ENCODE measurements around the gene CPTP.
A peak's percentile ranks its signal among the peaks of the same experiment; 100 is the strongest.

Gene CPTP

DNA sequence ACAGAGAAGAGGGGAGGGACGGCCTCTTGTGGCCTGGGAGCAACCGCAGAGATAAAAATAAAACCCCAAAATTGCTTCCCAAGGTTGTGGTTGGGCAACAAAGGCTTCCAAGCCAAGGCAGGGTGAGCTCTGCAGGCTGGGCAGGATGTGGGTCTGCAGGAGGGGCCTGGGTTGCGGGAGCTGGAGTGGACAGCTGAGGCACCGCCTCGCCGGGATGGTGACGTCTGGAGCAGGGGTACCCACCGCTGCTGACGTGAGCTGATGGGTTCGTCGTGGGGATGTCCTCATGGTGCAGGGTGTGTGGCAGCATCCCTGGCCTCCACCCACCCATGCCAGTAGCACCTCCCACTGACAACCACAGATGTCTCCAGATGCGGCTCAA lies 46.8 kb downstream of the CPTP start:
- Histone ChIP-seq H3K36me3 (ENCODE audit: low read depth) (peaks cover 8% of the 10 kb centered on the region), H3K27me3 (ENCODE audit: insufficient read depth, poor library complexity, severe bottlenecking) (no peaks in the 10 kb centered on the region), H3K4me1 (ENCODE audit: insufficient read depth, poor library complexity, severe bottlenecking) (peaks cover 4% of the 10 kb centered on the region), H3K9me3 (ENCODE audit: severe bottlenecking) (no peaks in the 10 kb centered on the region), H3K27ac (ENCODE audit: poor library complexity, severe bottlenecking) (no peak overlapping the region), H3K4me3 (ENCODE audit: severe bottlenecking) (no peak overlapping the region)
- no peak for ATAC-seq (ENCODE audit: low read depth)
- DNase-seq (ENCODE audit: low spot score): no peak
- TF ChIP-seq, protein P1, sequence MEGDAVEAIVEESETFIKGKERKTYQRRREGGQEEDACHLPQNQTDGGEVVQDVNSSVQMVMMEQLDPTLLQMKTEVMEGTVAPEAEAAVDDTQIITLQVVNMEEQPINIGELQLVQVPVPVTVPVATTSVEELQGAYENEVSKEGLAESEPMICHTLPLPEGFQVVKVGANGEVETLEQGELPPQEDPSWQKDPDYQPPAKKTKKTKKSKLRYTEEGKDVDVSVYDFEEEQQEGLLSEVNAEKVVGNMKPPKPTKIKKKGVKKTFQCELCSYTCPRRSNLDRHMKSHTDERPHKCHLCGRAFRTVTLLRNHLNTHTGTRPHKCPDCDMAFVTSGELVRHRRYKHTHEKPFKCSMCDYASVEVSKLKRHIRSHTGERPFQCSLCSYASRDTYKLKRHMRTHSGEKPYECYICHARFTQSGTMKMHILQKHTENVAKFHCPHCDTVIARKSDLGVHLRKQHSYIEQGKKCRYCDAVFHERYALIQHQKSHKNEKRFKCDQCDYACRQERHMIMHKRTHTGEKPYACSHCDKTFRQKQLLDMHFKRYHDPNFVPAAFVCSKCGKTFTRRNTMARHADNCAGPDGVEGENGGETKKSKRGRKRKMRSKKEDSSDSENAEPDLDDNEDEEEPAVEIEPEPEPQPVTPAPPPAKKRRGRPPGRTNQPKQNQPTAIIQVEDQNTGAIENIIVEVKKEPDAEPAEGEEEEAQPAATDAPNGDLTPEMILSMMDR (IDR thresholded peaks at IDR 0.05; ENCODE audit: poor library complexity, severe bottlenecking): no peak

GRCh38 chr1:1371746-1372711 lies 47.4 kb downstream of the CPTP start:
- Histone ChIP-seq H3K36me3 (ENCODE audit: low read depth) (peaks cover 8% of the 10 kb centered on the region), H3K9me3 (ENCODE audit: severe bottlenecking) (no peaks in the 10 kb centered on the region), H3K27ac (ENCODE audit: poor library complexity, severe bottlenecking) (no peak overlapping the region), H3K4me3 (ENCODE audit: severe bottlenecking) (no peak overlapping the region), H3K4me1 (ENCODE audit: insufficient read depth, poor library complexity, severe bottlenecking) (peaks cover 4% of the 10 kb centered on the region), H3K27me3 (ENCODE audit: insufficient read depth, poor library complexity, severe bottlenecking) (no peaks in the 10 kb centered on the region)
- peak; percentile 24; the same call in 2 of the 3 replicates for ATAC-seq (ENCODE audit: low read depth)
- DNase-seq (ENCODE audit: low spot score): no peak
- TF ChIP-seq, protein P1 (IDR thresholded peaks at IDR 0.05; ENCODE audit: poor library complexity, severe bottlenecking): peak; percentile 91

- peaks cover 8% of the 10 kb centered on the region for H3K36me3 ChIP-seq (ENCODE audit: low read depth)
- peak overlapping the region; percentile 63 for H3K27ac ChIP-seq (ENCODE audit: poor library complexity, severe bottlenecking)
- no peak overlapping the region for H3K4me3 ChIP-seq (ENCODE audit: severe bottlenecking)
- DNase-seq (ENCODE audit: low spot score) (no peak), ATAC-seq (ENCODE audit: low read depth) (no peak)
- peaks cover 4% of the 10 kb centered on the region for H3K4me1 ChIP-seq (ENCODE audit: insufficient read depth, poor library complexity, severe bottlenecking)
- TF ChIP-seq, protein P1 (IDR thresholded peaks at IDR 0.05; ENCODE audit: poor library complexity, severe bottlenecking): no peak
- H3K9me3 ChIP-seq (ENCODE audit: severe bottlenecking): no peaks in the 10 kb centered on the region
- no peaks in the 10 kb centered on the region for H3K27me3 ChIP-seq (ENCODE audit: insufficient read depth, poor library complexity, severe bottlenecking)
Observed at GRCh38 chr1:1373051-1373814, 48.6 kb downstream of the CPTP start.

GRCh38 chr1:1373815-1374588 lies 49.4 kb downstream of the CPTP start:
- Histone ChIP-seq H3K4me3 (ENCODE audit: severe bottlenecking) (peak overlapping the region; percentile 78), H3K27me3 (ENCODE audit: insufficient read depth, poor library complexity, severe bottlenecking) (no peaks in the 10 kb centered on the region), H3K27ac (ENCODE audit: poor library complexity, severe bottlenecking) (peak overlapping the region; percentile 63), H3K4me1 (ENCODE audit: insufficient read depth, poor library complexity, severe bottlenecking) (peaks cover 4% of the 10 kb centered on the region), H3K36me3 (ENCODE audit: low read depth) (peaks cover 8% of the 10 kb centered on the region), H3K9me3 (ENCODE audit: severe bottlenecking) (no peaks in the 10 kb centered on the region)
- DNase-seq (ENCODE audit: low spot score) (no peak), ATAC-seq (ENCODE audit: low read depth) (no peak)
- TF ChIP-seq, protein P1 (IDR thresholded peaks at IDR 0.05; ENCODE audit: poor library complexity, severe bottlenecking): no peak
